ENCODE data around the gene ADAM19.

Gene ADAM19

GRCh38 chr5:157541447-157542118 is 34.0 kb downstream of the ADAM19 start:
- peak; percentile 42 for DNase-seq

- DNase-seq = peak; percentile 49
These were observed 34.7 kb downstream of the ADAM19 start for GRCh38 chr5:157540707-157541446.

DNA sequence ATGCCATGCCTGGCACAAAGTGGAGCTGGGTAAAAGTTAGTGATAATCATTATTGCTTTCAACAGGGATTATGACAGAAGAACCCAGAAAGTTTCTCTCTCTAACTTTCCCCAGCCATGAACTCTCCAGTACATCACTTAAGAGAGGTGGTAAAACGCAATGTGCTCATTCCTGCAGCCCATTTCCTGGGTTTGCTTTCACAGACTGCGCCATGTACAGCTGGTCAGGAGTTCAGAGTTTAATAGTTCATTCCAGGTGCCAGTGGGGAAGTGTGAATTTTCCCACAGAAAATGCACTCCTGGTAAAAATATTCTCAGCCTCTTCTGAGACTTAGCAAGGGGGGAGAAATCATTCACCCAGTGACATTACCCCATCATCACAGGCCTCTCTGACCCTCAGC is 35.5 kb downstream of the ADAM19 start:
- DNase-seq = no peak

DNA sequence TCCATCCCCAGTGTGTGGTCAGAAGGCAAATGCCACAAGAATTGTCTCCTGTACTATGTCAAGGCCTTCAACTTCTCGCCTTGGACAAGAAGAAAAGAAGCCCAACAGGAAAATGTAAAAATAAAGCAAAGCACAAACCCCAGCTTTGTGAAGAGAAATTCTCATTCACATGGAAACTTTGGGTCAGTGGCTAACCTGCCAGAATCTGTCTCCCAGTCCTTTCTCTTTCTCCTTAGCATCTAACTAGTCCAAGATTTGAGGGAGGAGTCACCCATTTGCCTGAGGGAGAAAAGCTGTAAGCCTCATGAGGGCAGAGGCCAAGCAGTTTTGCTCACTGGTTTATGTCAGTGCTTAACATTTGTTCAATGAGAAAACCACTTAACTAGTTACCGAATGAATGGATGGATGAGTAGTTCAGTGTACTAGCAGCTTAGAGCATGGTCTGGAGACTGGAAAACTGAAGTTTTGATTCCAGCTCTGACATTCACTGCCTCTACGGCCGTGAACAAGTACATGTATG is 36.0 kb downstream of the ADAM19 start:
- DNase-seq = no peak

GRCh38 chr5:157538311-157538710 is 37.3 kb downstream of the ADAM19 start:
- DNase-seq = no peak

- DNase-seq = no peak
These were observed 40.3 kb downstream of the ADAM19 start for GRCh38 chr5:157535042-157535865.

GRCh38 chr5:157533011-157533481 is 42.5 kb downstream of the ADAM19 start:
- DNase-seq = no peak

DNA sequence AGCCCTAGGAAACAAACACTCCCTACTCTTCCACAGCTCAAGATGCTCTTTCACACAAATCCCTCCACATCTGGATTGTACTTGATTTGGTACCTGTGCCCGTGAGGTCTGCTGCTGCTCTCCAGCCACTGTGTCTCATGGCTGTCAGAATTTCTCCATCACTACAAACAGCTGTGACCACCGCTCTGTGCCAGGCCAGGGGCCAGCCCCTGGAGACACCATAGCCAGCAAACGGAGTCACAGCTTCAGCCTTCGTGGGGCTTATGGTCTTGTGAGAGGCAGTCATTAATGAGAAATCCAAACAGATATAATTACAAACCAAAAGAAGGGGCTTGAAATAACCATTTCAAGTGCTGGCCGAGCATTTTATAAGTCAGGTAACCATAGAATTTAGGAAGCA is 43.6 kb downstream of the ADAM19 start:
- DNase-seq = no peak

DNA sequence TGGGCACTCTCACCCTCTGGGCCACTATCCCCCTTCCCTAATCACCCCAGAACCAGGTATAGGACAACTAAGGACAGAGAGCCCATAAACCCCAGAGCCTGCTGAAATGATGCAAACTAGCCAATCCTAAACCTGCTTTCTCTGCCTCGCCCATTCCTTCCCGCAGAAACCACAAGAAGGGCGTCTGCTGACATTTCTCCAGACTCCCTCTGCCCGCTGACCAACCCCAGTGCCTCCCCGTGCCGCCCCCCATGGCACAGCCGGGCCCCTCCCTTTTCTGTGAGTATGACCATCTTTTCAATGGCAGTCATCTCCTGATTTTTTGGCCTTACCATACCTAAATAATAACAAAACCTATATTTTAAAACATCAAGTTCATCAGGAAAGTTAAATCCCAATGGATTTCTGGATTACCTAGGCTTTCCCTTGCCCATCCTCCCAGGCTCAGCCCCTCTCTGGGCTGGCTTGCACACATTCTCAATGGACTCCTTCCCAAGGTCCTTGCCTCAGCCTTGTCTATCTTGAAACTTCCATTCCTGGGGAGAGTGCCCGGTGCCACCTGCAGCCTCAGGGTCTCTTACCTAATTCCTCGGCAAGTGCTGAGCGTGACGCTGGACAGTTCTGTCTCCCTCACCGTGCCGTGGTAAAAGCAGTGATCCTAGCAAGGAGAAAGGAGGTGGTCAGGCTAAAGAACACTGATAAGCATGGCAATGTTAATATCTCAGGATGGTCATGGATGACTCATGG is 45.2 kb downstream of the ADAM19 start:
- no peak for DNase-seq

DNA sequence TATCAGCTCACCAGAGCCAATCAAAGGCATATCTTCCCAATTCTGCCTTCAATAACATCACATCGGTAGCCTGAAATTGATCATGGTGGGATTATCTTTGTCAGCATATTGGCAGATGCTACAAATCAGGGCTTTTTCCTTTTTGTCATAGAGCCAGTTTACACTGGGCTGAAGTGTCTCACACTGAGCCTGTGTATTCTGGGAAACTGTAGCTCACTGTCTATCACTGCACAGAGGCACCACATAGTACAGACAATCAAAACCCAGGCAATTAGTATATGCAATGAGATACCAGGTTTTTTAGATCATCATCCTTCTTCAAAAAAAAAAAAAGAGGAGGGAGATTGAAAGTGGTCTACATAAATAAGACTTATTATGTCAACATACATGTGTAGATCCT is 46.6 kb downstream of the ADAM19 start:
- no peak for DNase-seq

- no peak for DNase-seq
These were observed 47.4 kb downstream of the ADAM19 start for GRCh38 chr5:157528036-157528632.

- DNase-seq = no peak
These were observed 50.7 kb downstream of the ADAM19 start for GRCh38 chr5:157524887-157525286.

- no peak for DNase-seq
These were observed 51.6 kb downstream of the ADAM19 start for GRCh38 chr5:157523976-157524375.

DNA sequence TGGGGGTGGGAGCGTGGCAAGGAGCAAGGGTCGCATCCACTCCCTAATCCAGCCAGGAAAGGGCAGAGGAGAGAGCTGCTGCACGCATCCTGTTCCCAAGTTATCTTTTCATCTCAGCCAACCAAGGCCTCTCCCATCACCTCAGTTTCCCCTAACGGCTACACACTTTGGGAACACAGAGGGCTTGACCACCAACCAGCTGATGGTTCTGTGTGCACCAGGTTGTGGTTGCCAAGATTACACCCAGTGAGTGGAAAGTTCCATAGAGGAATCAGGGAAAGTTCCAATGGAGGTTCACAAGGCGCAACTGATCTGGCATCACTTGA is 53.9 kb downstream of the ADAM19 start:
- DNase-seq = no peak

GRCh38 chr5:157520911-157521703 is 54.5 kb downstream of the ADAM19 start:
- DNase-seq = no peak

DNA sequence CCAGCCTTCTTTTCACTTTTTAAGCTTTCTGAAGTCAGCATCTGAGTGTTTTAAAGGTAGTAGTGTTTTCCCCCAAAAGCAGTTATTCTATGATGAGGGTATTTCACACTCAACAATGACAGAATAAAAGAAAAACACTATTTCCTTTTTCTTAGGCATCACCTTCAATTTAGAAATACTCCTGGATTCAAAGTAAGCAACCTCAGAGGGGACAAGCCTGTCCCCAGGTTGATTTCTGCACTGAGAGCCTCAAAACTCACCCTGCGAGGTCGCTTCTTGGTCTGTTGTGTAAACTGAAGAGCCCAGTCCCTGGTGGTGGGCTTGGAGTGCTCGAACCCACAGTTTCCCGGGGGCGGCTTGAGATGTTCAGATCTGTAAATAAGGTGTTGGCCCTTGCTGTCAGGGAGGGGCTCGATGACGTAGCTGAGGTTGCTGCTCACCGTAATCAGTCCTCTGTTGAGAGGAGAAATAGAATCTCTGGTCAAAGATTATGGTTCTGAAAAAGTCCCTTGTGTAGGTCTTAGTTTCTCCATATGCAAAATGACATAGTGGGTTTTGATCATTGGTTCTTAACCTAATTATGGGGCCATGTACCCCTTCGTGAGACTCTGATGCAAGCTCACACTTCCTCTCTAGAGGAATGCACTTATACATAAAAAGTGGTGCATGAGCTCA is 55.9 kb downstream of the ADAM19 start:
- no peak for DNase-seq

- no peak for DNase-seq
These were observed 56.6 kb downstream of the ADAM19 start for GRCh38 chr5:157518963-157519362.

DNA sequence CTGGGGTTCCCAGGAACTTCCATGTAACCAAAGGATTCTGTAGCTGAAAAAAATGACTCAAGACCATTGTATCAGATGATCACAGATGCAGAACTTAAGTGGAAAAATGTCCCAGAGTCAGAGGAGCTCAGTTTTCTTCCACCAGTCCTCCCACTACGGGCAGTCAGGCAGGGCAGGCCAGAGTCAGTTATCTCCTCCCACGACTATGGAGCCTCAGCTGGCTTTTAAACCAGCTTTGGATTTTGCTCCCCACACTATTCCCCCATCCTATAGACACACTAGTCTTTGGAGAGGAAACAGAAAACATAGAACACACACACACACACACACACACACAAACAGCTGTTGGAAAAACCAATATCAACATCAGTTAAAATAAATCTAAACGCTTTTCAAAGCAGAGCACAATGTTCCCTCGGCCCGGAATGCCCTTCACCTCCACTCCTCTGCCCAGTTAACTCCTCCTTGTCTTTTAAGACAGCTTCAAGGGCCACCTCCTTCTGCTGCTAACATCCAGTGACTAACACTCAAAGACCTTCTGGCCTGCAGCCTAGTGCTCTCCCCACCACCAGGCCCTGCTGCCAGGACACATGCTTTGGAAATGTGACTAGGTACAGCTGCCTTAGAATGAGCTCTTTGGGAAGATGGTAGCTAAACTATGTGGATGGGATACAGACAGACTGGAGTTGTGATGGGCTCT is 58.8 kb downstream of the ADAM19 start:
- DNase-seq = no peak

DNA sequence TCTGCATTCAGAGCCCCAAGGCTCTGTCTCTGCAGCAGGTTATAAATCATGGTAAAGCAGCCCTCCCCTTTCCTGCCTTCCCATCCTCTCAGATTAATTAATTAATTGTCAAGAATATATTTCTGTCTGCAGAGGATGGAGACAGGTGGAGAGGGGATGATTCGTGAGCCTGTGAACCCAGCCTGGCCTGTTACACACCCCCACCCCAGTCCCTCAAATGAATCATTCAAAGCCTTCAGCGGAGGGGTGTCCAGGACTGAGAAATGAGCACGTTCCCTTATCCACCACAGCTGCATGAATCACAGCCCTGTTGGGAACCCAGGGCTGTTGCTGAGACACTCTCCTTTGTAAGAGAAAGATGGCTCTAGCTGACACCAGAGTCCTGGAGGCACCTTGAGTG is 59.6 kb downstream of the ADAM19 start:
- DNase-seq = peak; percentile 16

DNA sequence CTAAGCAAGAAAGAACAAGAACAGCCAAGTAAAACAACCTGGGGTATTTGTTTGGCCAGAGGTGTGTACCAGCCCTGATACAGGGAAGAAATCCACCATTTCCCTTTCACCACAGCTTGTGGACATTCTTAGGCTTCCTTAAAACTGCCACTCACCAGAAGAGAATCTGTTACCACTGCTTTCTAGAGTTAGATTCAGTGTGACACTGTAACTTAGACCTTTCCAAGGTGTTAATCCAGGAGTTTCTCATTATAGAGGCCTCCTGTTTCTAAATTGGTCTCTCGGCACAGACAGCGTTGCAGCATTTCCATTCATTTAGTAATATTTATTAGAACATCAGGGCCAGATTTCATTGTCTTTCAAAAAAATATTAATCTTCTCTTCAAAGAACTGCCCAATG is 60.6 kb downstream of the ADAM19 start:
- no peak for DNase-seq
